Endothelial cell of umbilical vein (primary cell): ENCODE results near the gene KLRK1. TPM values are rescaled to one million over a fixed set of nuclear protein-coding genes. Genes with fewer than 3 reads are reported as not detected.

ENCODE experiments used
- BruUV-seq: library from RNA; stranded (reverse); fragments of 400-500 nt; replicated peaks from 2 replicates; lab custom pipeline; 2021; lab: Mats Ljungman, UMichigan
- CTCF ChIA-PET: fragments of 300-600, 350-600 bp; sonication (Branson Sonifier 250); formaldehyde crosslinking; loops from one replicate; lab custom pipeline; 2021; ENCODE audit warnings: antibody characterized with exemption, inconsistent platforms; lab: Charles Lee
- POLR2A ChIA-PET: fragments of 300-600, 350-600 bp; sonication (Branson Sonifier 250); formaldehyde crosslinking; loops from one replicate; lab custom pipeline; 2021; ENCODE audit warnings: antibody characterized with exemption, inconsistent platforms; lab: Charles Lee
- DNase-seq: peaks from one replicate; pipeline ENCODE4 v3.0.0-alpha.2; 2011; ENCODE audit warnings: low read depth, low spot score
- FAIRE-seq: peaks from 2 replicates; lab custom pipeline; 2011; peaks lifted over from hg19 to GRCh38; lab: Jason Lieb, UNC
- H2AFZ ChIP-seq: 2 replicates; pipeline ENCODE4 v1.6.0; 2012; ENCODE audit warnings: low read depth, low read length, control low read depth, inconsistent platforms
- H3K27ac ChIP-seq: 2 replicates; pipeline ENCODE4 v1.5.1; 2011; ENCODE audit warnings: low read depth, mild to moderate bottlenecking, control low read depth, low read length, moderate library complexity; ENCODE audit not compliant: insufficient read depth
- H3K27me3 ChIP-seq, 2 experiments: 2 replicates each; pipeline versions ENCODE4 v1.6.0 to v1.6.1; 2011; ENCODE audit warnings: low read length in 2 of 2, mixed read lengths in 1 of 2; ENCODE audit not compliant: control insufficient read depth in 2 of 2, insufficient read depth in 2 of 2
- H3K36me3 ChIP-seq, 2 experiments: 2 replicates in 1 of 2; 3 replicates in 1 of 2; pipeline ENCODE4 v1.5.1; 2011; ENCODE audit warnings: low read length in 2 of 2, mild to moderate bottlenecking in 1 of 2, moderate library complexity in 1 of 2; ENCODE audit not compliant: control insufficient read depth in 2 of 2, insufficient read depth in 2 of 2; ENCODE audit errors: extremely low read depth in 1 of 2
- H3K4me1 ChIP-seq: 3 replicates; pipeline ENCODE4 v1.5.1; 2011; ENCODE audit warnings: mild to moderate bottlenecking, low read length; ENCODE audit not compliant: control insufficient read depth, insufficient read depth; ENCODE audit errors: extremely low read depth
- H3K4me2 ChIP-seq: 2 replicates; pipeline ENCODE4 v1.6.1; 2011; ENCODE audit warnings: low read length, control low read depth, mixed read lengths; ENCODE audit not compliant: insufficient read depth
- H3K4me3 ChIP-seq, 3 experiments: fragments of 200-600 bp in 1 of 3; sonication (generic), shearing (Covaris generic) in 1 of 3; replicated peaks in 1 of 3; 2 replicates each; pipeline ENCODE4 v1.5.1; 2011 to 2016; ENCODE audit warnings: control low read depth in 3 of 3, low read length in 3 of 3, mild to moderate bottlenecking in 2 of 3, inconsistent platforms in 1 of 3, low read depth in 1 of 3, moderate library complexity in 1 of 3; ENCODE audit not compliant: insufficient read depth in 1 of 3
- H3K79me2 ChIP-seq: 2 replicates; pipeline ENCODE4 v1.6.0; 2012; ENCODE audit warnings: low read length, inconsistent platforms; ENCODE audit not compliant: control insufficient read depth, insufficient read depth
- H3K9ac ChIP-seq: replicated peaks from 2 replicates; pipeline ENCODE3; 2011; ENCODE audit warnings: low read length, control low read depth; ENCODE audit not compliant: insufficient read depth; ENCODE audit errors: extremely low read depth
- H3K9me1 ChIP-seq: replicated peaks from 3 replicates; pipeline ENCODE4 v1.6.0; 2011; ENCODE audit warnings: mild to moderate bottlenecking, low read length; ENCODE audit not compliant: control insufficient read depth, insufficient read depth; ENCODE audit errors: extremely low read depth
- H3K9me3 ChIP-seq: replicated peaks from 2 replicates; pipeline ENCODE4 v1.5.1; 2012; ENCODE audit warnings: low read length, inconsistent platforms; ENCODE audit not compliant: control insufficient read depth, insufficient read depth
- H4K20me1 ChIP-seq: replicated peaks from 2 replicates; pipeline ENCODE3; 2011; ENCODE audit warnings: mild to moderate bottlenecking, low read length; ENCODE audit not compliant: control insufficient read depth, insufficient read depth; ENCODE audit errors: extremely low read depth
- CTCF ChIP-seq, 2 donors: IDR thresholded peaks; 1 replicate in 1 of 2; 2 replicates in 1 of 2; pipeline ENCODE4 v1.5.1; 2011; ENCODE audit warnings: low read length in 2 of 2, mild to moderate bottlenecking in 2 of 2, moderate library complexity in 2 of 2, control low read depth in 1 of 2, inconsistent platforms in 1 of 2, low read depth in 1 of 2; ENCODE audit not compliant: insufficient read depth in 1 of 2; ENCODE audit errors: extremely low read depth in 1 of 2
- EZH2 ChIP-seq: IDR thresholded peaks from 2 replicates; pipeline ENCODE4 v1.6.1; 2012; ENCODE audit warnings: borderline replicate concordance, low read depth, mild to moderate bottlenecking, moderate library complexity, low read length, inconsistent platforms; ENCODE audit not compliant: severe bottlenecking
- FOS ChIP-seq: IDR thresholded peaks from 2 replicates; pipeline ENCODE4 v1.6.1; 2011; ENCODE audit warnings: mild to moderate bottlenecking, low read length, moderate library complexity, borderline replicate concordance; ENCODE audit not compliant: insufficient read depth
- GATA2 ChIP-seq: IDR thresholded peaks from 2 replicates; pipeline ENCODE4 v1.7.0; 2011; ENCODE audit warnings: low read depth, mild to moderate bottlenecking, moderate library complexity, mixed read lengths, low read length; ENCODE audit not compliant: insufficient read length, insufficient read depth
- JUN ChIP-seq: IDR thresholded peaks from 2 replicates; pipeline ENCODE4 v1.6.1; 2011; ENCODE audit warnings: borderline replicate concordance, low read depth; ENCODE audit not compliant: insufficient read length, insufficient read depth
- MAX ChIP-seq: IDR thresholded peaks from 2 replicates; pipeline ENCODE4 v1.6.1; 2011; ENCODE audit not compliant: insufficient read depth, insufficient read length
- MYC ChIP-seq: IDR thresholded peaks from one replicate; pipeline ENCODE4 v1.6.1; 2011; ENCODE audit warnings: mild to moderate bottlenecking, low read depth, low read length
- POLR2A ChIP-seq: IDR thresholded peaks from 2 replicates; pipeline ENCODE4 v1.6.1; 2012; ENCODE audit warnings: low read depth, mild to moderate bottlenecking, control low read depth, low read length
- POLR2AphosphoS5 ChIP-seq: IDR thresholded peaks from 2 replicates; pipeline ENCODE4 v1.6.1; 2012; ENCODE audit warnings: low read depth, mild to moderate bottlenecking, control low read depth, low read length, moderate library complexity; ENCODE audit not compliant: insufficient read depth
- dilution Hi-C: fragments of 300-500 bp; cut with MboI; formaldehyde crosslinking; loops from one replicate; pipeline ENCODE4 v1.15.0; 2019; ENCODE audit warnings: low sequenced_read_pairs; ENCODE audit not compliant: extremely low pct_ligation_motif_present
- intact Hi-C: fragments of 100-400 bp; cut with micrococcal nuclease; formaldehyde crosslinking; loops from one replicate; pipeline ENCODE4 v1.10.0; 2022
- polyA plus RNA-seq, 4 experiments: library from polyadenylated mRNA; depleted of rRNA in 3 of 4; stranded (reverse) in 3 of 4; unstranded in 1 of 4; fragments of >200 nt; gene quantifications; 2 replicates each; pipeline versions ENCODE4 v1.2.1 to v1.2.3, GENCODE V29; 2011 to 2012; ENCODE audit warnings: missing spikeins in 1 of 4
- total RNA-seq: library from RNA; stranded (reverse); gene quantifications from 2 replicates; pipeline ENCODE4 v1.2.3, GENCODE V29; 2021

Gene KLRK1
- total and polyA plus RNA-seq, 2 donors (not counting 3 experiments of a cell fraction or from before 2014, with no cell fraction given): not detected

- H3K4me3 ChIP-seq: no peak overlapping the region
- no peaks in the 10 kb centered on the region for H3K9me1 ChIP-seq
- intact Hi-C loops: no loop called here
- H3K4me1 ChIP-seq: no peaks in the 10 kb centered on the region
- no TSS peak for BruUV-seq
- H2AFZ ChIP-seq: no peak overlapping the region
- H3K4me2 ChIP-seq: no peak overlapping the region
- no peak overlapping the region for H3K27ac ChIP-seq
- ChIA-PET POLR2A (no interaction called here), CTCF (interaction anchor here (1.3 kb wide), 1 partner anchor 14 kb away, joined by 3 read pairs; no protein-coding TSS in a partner anchor)
- DNase-seq: no peak
- TF ChIP-seq JUN (no peak), POLR2A (no peak), MAX (no peak), FOS (no peak), EZH2 (no peak), CTCF (IDR thresholded peaks at IDR 0.05; ENCODE audit: extremely low read depth in 1 of 2, insufficient read depth in 1 of 2, low read depth in 1 of 2, low read length in 2 of 2) (no peak), POLR2AphosphoS5 (no peak), MYC (no peak), GATA2 (no peak)
- H3K79me2 ChIP-seq: no peaks in the 10 kb centered on the region
- H3K27me3 ChIP-seq: no peaks in the 10 kb centered on the region
- H3K9me3 ChIP-seq: no peaks in the 10 kb centered on the region
- H4K20me1 ChIP-seq: no peaks in the 10 kb centered on the region
- no peaks in the 10 kb centered on the region for H3K36me3 ChIP-seq
- FAIRE-seq: no peak
- H3K9ac ChIP-seq: no peak overlapping the region
- dilution Hi-C loops: no loop called here
Observed at GRCh38 chr12:10406725-10407124, 16.9 kb upstream of the KLRK1 start.
